Prostate gland (tissue), 2 donors: Measurements from ENCODE around the gene CNTNAP2.

ENCODE experiments used
- POLR2A ChIP-seq: fragments of 450-650 bp; IDR thresholded peaks from one replicate; pipeline ENCODE4 v1.6.1; 2016; ENCODE audit warnings: antibody characterized with exemption, mild to moderate bottlenecking
- TF ChIP-seq, protein P1 (sequence below), 4 experiments: fragments of 200-600 bp in 2 of 4; fragments of 450-650 bp in 2 of 4; sonication (generic) in 2 of 4; IDR thresholded peaks; 1 replicate in 3 of 4; 2 replicates in 1 of 4; pipeline ENCODE4 v1.5.1; 2016 to 2019; ENCODE audit warnings: antibody characterized with exemption in 4 of 4, mild to moderate bottlenecking in 2 of 4, moderate library complexity in 2 of 4

DNA sequence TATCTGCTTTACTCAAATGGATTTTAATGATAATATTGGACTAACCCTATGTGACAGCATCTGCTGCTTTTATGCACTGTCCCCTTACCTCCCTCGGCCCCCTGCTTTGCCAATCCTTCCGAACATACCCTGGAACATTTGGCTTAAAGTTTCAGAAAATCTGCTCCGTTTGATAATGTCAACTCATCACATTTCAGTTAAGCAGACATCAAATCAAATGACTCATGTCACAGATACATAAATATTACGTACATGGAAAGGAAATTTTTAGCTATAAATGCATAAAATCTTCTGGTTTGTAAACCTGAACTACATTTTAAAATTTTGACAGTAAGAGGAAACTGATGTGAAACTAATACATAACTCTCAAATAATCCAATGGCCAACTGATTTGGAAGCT lies 98.2 kb downstream of the CNTNAP2 start:
- TF ChIP-seq, protein P1, sequence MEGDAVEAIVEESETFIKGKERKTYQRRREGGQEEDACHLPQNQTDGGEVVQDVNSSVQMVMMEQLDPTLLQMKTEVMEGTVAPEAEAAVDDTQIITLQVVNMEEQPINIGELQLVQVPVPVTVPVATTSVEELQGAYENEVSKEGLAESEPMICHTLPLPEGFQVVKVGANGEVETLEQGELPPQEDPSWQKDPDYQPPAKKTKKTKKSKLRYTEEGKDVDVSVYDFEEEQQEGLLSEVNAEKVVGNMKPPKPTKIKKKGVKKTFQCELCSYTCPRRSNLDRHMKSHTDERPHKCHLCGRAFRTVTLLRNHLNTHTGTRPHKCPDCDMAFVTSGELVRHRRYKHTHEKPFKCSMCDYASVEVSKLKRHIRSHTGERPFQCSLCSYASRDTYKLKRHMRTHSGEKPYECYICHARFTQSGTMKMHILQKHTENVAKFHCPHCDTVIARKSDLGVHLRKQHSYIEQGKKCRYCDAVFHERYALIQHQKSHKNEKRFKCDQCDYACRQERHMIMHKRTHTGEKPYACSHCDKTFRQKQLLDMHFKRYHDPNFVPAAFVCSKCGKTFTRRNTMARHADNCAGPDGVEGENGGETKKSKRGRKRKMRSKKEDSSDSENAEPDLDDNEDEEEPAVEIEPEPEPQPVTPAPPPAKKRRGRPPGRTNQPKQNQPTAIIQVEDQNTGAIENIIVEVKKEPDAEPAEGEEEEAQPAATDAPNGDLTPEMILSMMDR (IDR thresholded peaks at IDR 0.05) = no peak
- no peak for TF ChIP-seq POLR2A
